ENCODE measurements around the gene VGLL3. TPM values are rescaled to one million over a fixed set of nuclear protein-coding genes. Genes with fewer than 3 reads are reported as not detected.

VGLL3 gene
- total and polyA plus RNA-seq, 2 experiments from 2014 or later = 1.4 to 7.3 TPM

GRCh38 chr3:86961297-86961696 is 29.7 kb downstream of the VGLL3 start:
- DNase-seq (ENCODE audit: low spot score) (no peak), ATAC-seq (no peak)
- no peak overlapping the region for H3K4me3 ChIP-seq
- H3K27me3 ChIP-seq (ENCODE audit: insufficient read depth) = no peaks in the 10 kb centered on the region
- H3K27ac ChIP-seq (ENCODE audit: low read depth) = no peak overlapping the region
- H3K4me1 Mint-ChIP-seq = peaks cover 13% of the 10 kb centered on the region
- H3K4me1 ChIP-seq (ENCODE audit: insufficient read depth) = peaks cover 7% of the 10 kb centered on the region; the same call in 1 of the 2 replicates
- no peaks in the 10 kb centered on the region for H3K79me2 ChIP-seq (replicated peaks; ENCODE audit: insufficient read depth)
- H4K20me1 ChIP-seq (replicated peaks; ENCODE audit: insufficient read depth) = no peaks in the 10 kb centered on the region
- H3K27me3 Mint-ChIP-seq (ENCODE audit: insufficient read depth, low read depth, poor library complexity) = peaks cover 4% of the 10 kb centered on the region
- no peak overlapping the region for H2AFZ ChIP-seq
- TF ChIP-seq ZNF462 (CRISPR knock-in tag; IDR thresholded peaks at IDR 0.05) = no peak
- no peak for TF ChIP-seq EZH2 (IDR thresholded peaks at IDR 0.05; ENCODE audit: low read depth, unreplicated experiment)
- no peak for TF ChIP-seq CREB1 (CRISPR knock-in tag; IDR thresholded peaks at IDR 0.05; ENCODE audit: low read depth)
- no peak for TF ChIP-seq EZH2phosphoT487 (IDR thresholded peaks at IDR 0.05; ENCODE audit: unreplicated experiment)
- TF ChIP-seq ETS1 (IDR thresholded peaks at IDR 0.05) = no peak
- no peak for TF ChIP-seq REST (IDR thresholded peaks at IDR 0.05; ENCODE audit: unreplicated experiment)
- H3K27ac Mint-ChIP-seq = no peak overlapping the region
- H3F3A ChIP-seq (replicated peaks; ENCODE audit: low read depth) = no peaks in the 10 kb centered on the region
- H3K9me3 Mint-ChIP-seq = no peaks in the 10 kb centered on the region
- H3K4me3 Mint-ChIP-seq = no peak overlapping the region
- no peaks in the 10 kb centered on the region for H3K36me3 ChIP-seq (ENCODE audit: insufficient read depth)
- peaks cover 5% of the 10 kb centered on the region; the same call in 1 of the 3 replicates for H3K36me3 Mint-ChIP-seq (ENCODE audit: low read depth)
- no peak overlapping the region for H3K4me2 ChIP-seq
- no peaks in the 10 kb centered on the region for H3K9me2 ChIP-seq (ENCODE audit: insufficient read depth)

All from GM23338 (cell line).